ENCODE results near the gene AGER. TPM values are rescaled to one million over a fixed set of nuclear protein-coding genes. Genes with fewer than 3 reads are reported as not detected.
"Not testable (repeated sequence)": the region's sequence is repeated elsewhere in the genome, so short reads cannot be mapped to it uniquely, and the experiment has no call there.

The AGER gene
- total RNA-seq, 1 donor from 2014 or later = 1,590 TPM

GRCh38 chr6:32213649-32214048 is 29.6 kb upstream of the AGER start:
- ATAC-seq (no peak), DNase-seq (no peak)
- Histone ChIP-seq H3K4me3 (no peak overlapping the region), H3K27me3 (no peaks in the 10 kb centered on the region), H3K4me1 (no peaks in the 10 kb centered on the region), H3K9me3 (no peaks in the 10 kb centered on the region), H3K36me3 (no peaks in the 10 kb centered on the region), H3K27ac (no peak overlapping the region)
- TF ChIP-seq, protein P1, sequence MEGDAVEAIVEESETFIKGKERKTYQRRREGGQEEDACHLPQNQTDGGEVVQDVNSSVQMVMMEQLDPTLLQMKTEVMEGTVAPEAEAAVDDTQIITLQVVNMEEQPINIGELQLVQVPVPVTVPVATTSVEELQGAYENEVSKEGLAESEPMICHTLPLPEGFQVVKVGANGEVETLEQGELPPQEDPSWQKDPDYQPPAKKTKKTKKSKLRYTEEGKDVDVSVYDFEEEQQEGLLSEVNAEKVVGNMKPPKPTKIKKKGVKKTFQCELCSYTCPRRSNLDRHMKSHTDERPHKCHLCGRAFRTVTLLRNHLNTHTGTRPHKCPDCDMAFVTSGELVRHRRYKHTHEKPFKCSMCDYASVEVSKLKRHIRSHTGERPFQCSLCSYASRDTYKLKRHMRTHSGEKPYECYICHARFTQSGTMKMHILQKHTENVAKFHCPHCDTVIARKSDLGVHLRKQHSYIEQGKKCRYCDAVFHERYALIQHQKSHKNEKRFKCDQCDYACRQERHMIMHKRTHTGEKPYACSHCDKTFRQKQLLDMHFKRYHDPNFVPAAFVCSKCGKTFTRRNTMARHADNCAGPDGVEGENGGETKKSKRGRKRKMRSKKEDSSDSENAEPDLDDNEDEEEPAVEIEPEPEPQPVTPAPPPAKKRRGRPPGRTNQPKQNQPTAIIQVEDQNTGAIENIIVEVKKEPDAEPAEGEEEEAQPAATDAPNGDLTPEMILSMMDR (IDR thresholded peaks at IDR 0.05) = no peak
- intact Hi-C loops (cut with DNase I) = no loop called here

DNA sequence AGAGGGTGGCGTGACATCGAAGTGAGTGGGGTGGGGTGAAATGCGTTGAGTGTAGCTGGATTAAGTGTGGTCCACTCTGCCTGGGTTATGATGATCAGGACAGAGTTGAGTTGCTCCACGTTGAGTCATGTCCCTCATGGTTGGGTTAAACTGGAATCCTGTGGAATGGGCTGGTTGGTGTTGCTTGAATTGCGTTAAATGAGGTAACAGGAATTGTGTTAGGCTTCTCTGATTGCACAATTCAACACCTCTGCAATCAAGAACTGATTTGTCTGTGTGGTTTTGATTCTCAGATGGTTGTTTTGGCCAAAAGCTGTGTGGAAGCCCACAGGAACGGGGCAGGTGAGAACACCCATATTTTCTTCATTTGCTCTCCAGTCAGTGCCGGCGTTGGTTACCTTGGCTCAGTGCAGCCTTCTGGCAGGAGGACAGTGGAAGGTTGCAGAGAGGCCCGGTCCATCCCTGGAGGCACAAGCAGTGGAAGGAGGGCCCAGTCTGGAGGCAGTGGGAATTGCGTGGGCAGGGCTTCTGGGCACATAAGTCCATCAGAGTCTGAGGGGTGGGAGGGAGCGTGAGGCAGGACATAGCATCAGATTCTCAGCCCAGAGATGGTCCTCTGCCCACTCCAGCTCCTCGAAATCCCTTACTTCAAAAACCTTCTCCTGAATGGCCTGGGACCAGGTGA is 28.2 kb upstream of the AGER start:
- Histone ChIP-seq H3K27me3 (no peaks in the 10 kb centered on the region), H3K4me3 (no peak overlapping the region), H3K36me3 (no peaks in the 10 kb centered on the region), H3K27ac (no peak overlapping the region), H3K9me3 (no peaks in the 10 kb centered on the region), H3K4me1 (no peaks in the 10 kb centered on the region)
- DNase-seq (no peak), ATAC-seq (peak; percentile 32)
- intact Hi-C loops (cut with DNase I) = no loop called here
- TF ChIP-seq, protein P1 (IDR thresholded peaks at IDR 0.05) = no peak

GRCh38 chr6:32211432-32211831 is 27.4 kb upstream of the AGER start:
- H3K27me3 ChIP-seq; H3K4me3 ChIP-seq; intact Hi-C loops (cut with DNase I); H3K4me1 ChIP-seq; ATAC-seq; H3K36me3 ChIP-seq; H3K27ac ChIP-seq; H3K9me3 ChIP-seq; DNase-seq: not testable (repeated sequence)

- DNase-seq (no peak), ATAC-seq (no peak)
- Histone ChIP-seq H3K4me3 (no peak overlapping the region), H3K36me3 (no peaks in the 10 kb centered on the region), H3K27ac (no peak overlapping the region), H3K9me3 (no peaks in the 10 kb centered on the region), H3K27me3 (no peaks in the 10 kb centered on the region), H3K4me1 (no peaks in the 10 kb centered on the region)
- TF ChIP-seq, protein P1 (IDR thresholded peaks at IDR 0.05) = no peak
- intact Hi-C loops (cut with DNase I) = no loop called here
These were observed 26.1 kb upstream of the AGER start for GRCh38 chr6:32210191-32210601.

DNA sequence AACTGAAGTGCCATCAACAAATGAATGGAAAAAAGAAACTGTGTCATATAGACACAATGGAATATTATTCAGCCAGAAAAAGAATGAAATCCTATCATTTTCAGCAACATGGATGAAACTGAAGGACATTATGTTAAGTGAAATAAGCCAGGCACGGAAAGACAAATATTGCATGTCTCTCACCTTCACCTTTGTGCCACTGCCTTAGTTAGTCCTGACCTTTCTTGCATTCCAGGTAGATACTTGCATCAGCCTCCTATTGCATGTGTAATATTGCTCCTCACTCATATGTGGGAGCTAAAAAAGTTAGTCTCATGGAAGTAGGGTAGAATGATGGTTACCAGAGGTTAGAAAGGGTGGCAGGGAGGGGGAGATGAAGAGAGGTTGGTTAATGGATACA is 24.9 kb upstream of the AGER start:
- DNase-seq (no peak), ATAC-seq (no peak)
- H3K9me3 ChIP-seq = no peaks in the 10 kb centered on the region
- TF ChIP-seq, protein P1 (IDR thresholded peaks at IDR 0.05) = no peak
- H3K4me3 ChIP-seq = no peak overlapping the region
- no peaks in the 10 kb centered on the region for H3K4me1 ChIP-seq
- H3K36me3 ChIP-seq = no peaks in the 10 kb centered on the region
- intact Hi-C loops (cut with DNase I) = no loop called here
- H3K27ac ChIP-seq = no peak overlapping the region
- no peaks in the 10 kb centered on the region for H3K27me3 ChIP-seq

DNA sequence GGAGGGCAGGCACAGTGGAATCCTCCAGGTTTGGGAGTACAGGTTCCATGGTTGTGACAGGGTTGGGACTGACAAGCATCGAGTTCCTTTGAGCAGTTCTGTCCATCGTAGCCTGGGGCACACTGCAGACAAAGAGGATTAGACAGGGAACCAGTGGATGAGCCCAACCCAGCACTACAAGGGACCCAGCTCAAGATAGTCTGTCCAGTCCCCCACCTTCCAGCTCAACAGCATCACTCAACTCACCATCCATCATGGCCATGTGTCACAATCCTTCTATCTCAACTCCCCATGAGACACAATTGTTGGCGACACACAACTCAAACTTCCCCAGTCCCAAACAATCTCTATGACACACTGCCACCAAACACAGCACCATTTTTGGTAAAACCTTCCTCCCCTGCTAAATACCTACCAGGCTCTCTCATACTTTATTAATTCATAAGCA is 20.2 kb upstream of the AGER start:
- no peak for DNase-seq
- no peak overlapping the region for H3K27ac ChIP-seq

More for the DNA sequence above, 20.2 kb upstream of the AGER start:
- TF ChIP-seq, protein P1 (IDR thresholded peaks at IDR 0.05) = no peak
- H3K4me1 ChIP-seq = no peaks in the 10 kb centered on the region
- no peak overlapping the region for H3K4me3 ChIP-seq
- intact Hi-C loops (cut with DNase I) = no loop called here
- no peaks in the 10 kb centered on the region for H3K36me3 ChIP-seq
- no peaks in the 10 kb centered on the region for H3K27me3 ChIP-seq
- ATAC-seq = no peak
- H3K9me3 ChIP-seq = no peaks in the 10 kb centered on the region

Data from upper lobe of right lung (tissue), 1 donor.